ENCODE measurements around the gene SEMA5A. TPM values are rescaled to one million over a fixed set of nuclear protein-coding genes. Genes with fewer than 3 reads are reported as not detected.

Gene SEMA5A
- total and polyA plus RNA-seq, 2 of the 8 experiments (the other 6 are each of a cell fraction or from before 2014, with no cell fraction given), result 5.3 to 8.9 TPM

GRCh38 chr5:9392625-9393024 is 153.2 kb downstream of the SEMA5A start:
- no peak overlapping the region for H4K8ac ChIP-seq (ENCODE audit: extremely low read depth, insufficient read depth, low read length)
- TF ChIP-seq CBX5 (IDR thresholded peaks at IDR 0.05; ENCODE audit: low read depth, low read length) (no peak), POLR2A (IDR thresholded peaks at IDR 0.05; ENCODE audit: control extremely low read depth in 1 of 2, low read depth in 2 of 2, low read length in 2 of 2) (no peak), SIX5 (IDR thresholded peaks at IDR 0.05; ENCODE audit: low read depth, low read length) (no peak)

More at GRCh38 chr5:9392625-9393024, 153.2 kb downstream of the SEMA5A start:
- H3K23ac ChIP-seq (ENCODE audit: insufficient read length), result no peak overlapping the region
- CTCF ChIA-PET (ENCODE audit: partially characterized antibody), result interaction anchor here (0.9 kb wide), 1 partner anchor 28 kb away, joined by 3 read pairs; no protein-coding TSS in a partner anchor
- H3K27me3 ChIP-seq (replicated peaks in 1 of 4; ENCODE audit: control insufficient read depth in 3 of 4, extremely low read depth in 1 of 4, insufficient read depth in 3 of 4, low read length in 3 of 4), result no peaks in the 10 kb centered on the region
- no peak overlapping the region for H3K18ac ChIP-seq (ENCODE audit: extremely low read depth, low read length)
- no peak overlapping the region for H2BK5ac ChIP-seq (ENCODE audit: low read depth, low read length)
- no peaks in the 10 kb centered on the region for H3K79me2 ChIP-seq (ENCODE audit: control insufficient read depth in 1 of 2, insufficient read depth in 2 of 2, low read length in 2 of 2)
- no peaks in the 10 kb centered on the region for H3K23me2 ChIP-seq (ENCODE audit: low read depth, low read length)
- H4K5ac ChIP-seq (ENCODE audit: insufficient read length, low read depth, low read length), result no peak overlapping the region
- no peak overlapping the region for H3K4ac ChIP-seq (replicated peaks; ENCODE audit: insufficient read length, low read depth, low read length)
- no peak overlapping the region for H2AFZ ChIP-seq (ENCODE audit: low read length)
- H3K9me3 ChIP-seq (ENCODE audit: insufficient read depth in 2 of 2, low read depth in 1 of 2, low read length in 1 of 2), result no peaks in the 10 kb centered on the region
- no peaks in the 10 kb centered on the region for H3K36me3 ChIP-seq (ENCODE audit: control insufficient read depth in 2 of 4, insufficient read depth in 4 of 4, low read length in 3 of 4)
- no peak overlapping the region for H2BK15ac ChIP-seq (ENCODE audit: low read length)
- WGBS, 2 experiments (ENCODE audit: extremely low coverage in 1 of 2, insufficient coverage in 1 of 2, insufficient read length in 1 of 2, insufficient replicate concordance in 2 of 2, low coverage in 1 of 2, low lambda C conversion rate in 2 of 2, missing lambda C conversion rate in 1 of 2), result 80% methylated on average over 1 of the region's 1 CpG; no CpG with 5 or more reads in 1 of the 2 experiments
- DNase-seq (ENCODE audit: low read depth in 1 of 2, low spot score in 2 of 2), result no peak
- H3K9ac ChIP-seq (replicated peaks in 1 of 4; ENCODE audit: extremely low read depth in 1 of 4, low read depth in 3 of 4, low read length in 3 of 4), result no peak overlapping the region
- no peaks in the 10 kb centered on the region for H3K4me1 ChIP-seq (replicated peaks in 1 of 4; ENCODE audit: control insufficient read depth in 3 of 4, insufficient read depth in 4 of 4, low read length in 3 of 4)
- POLR2A ChIA-PET (ENCODE audit: partially characterized antibody), result no interaction called here
- H2AK5ac ChIP-seq (ENCODE audit: low read depth, low read length), result no peak overlapping the region
- H3K14ac ChIP-seq (ENCODE audit: insufficient read length), result no peak overlapping the region
- no peak overlapping the region for H2BK12ac ChIP-seq (ENCODE audit: low read depth, low read length)
- no peak overlapping the region for H3K56ac ChIP-seq (replicated peaks; ENCODE audit: insufficient read length, low read depth, low read length)
- H3K27ac ChIP-seq (ENCODE audit: low read depth, low read length), result no peak overlapping the region
- H4K91ac ChIP-seq (replicated peaks; ENCODE audit: insufficient read length, low read length), result no peak overlapping the region
- no peak overlapping the region for H2BK120ac ChIP-seq (replicated peaks; ENCODE audit: low read depth, low read length)
- H2BK20ac ChIP-seq (ENCODE audit: low read length), result no peak overlapping the region
- no peaks in the 10 kb centered on the region for H3K79me1 ChIP-seq (ENCODE audit: low read depth, low read length)
- FAIRE-seq, result no peak
- no peak overlapping the region for H3K4me3 ChIP-seq (ENCODE audit: extremely low read depth in 1 of 4, insufficient read depth in 2 of 4, low read depth in 3 of 4, low read length in 4 of 4)
- H3K4me2 ChIP-seq (ENCODE audit: insufficient read depth in 1 of 2, low read depth in 2 of 2, low read length in 2 of 2), result no peak overlapping the region
- peaks cover 0 to 2% of the 10 kb centered on the region in 2 experiments for H4K20me1 ChIP-seq (replicated peaks in 1 of 2; ENCODE audit: control insufficient read depth in 1 of 2, insufficient read depth in 2 of 2, low read length in 2 of 2)

Data from H1 (cell line).